H9 (cell line): ENCODE results near the gene NKIRAS1. TPM values are rescaled to one million over a fixed set of nuclear protein-coding genes. Genes with fewer than 3 reads are reported as not detected.

ENCODE experiments used
- DNase-seq: peaks from one replicate; pipeline ENCODE4 v3.0.0-alpha.2; 2017
- H2AFZ ChIP-seq: one replicate; pipeline ENCODE4 v1.6.1; 2013; ENCODE audit warnings: mild to moderate bottlenecking, low read length, control low read depth, moderate library complexity
- H2AK5ac ChIP-seq: 2 replicates; pipeline ENCODE4 v1.6.1; 2013; ENCODE audit warnings: low read length, control low read depth, mixed read lengths; ENCODE audit not compliant: insufficient read length
- H2BK120ac ChIP-seq: one replicate; pipeline ENCODE4 v1.6.1; 2013; ENCODE audit warnings: low read depth, mild to moderate bottlenecking, low read length, control low read depth, inconsistent platforms; ENCODE audit not compliant: poor library complexity, severe bottlenecking
- H2BK12ac ChIP-seq: 2 replicates; pipeline ENCODE4 v1.6.1; 2013; ENCODE audit warnings: low read length, control low read depth, mixed read lengths, low read depth; ENCODE audit not compliant: insufficient read length
- H2BK15ac ChIP-seq: 2 replicates; pipeline ENCODE4 v1.6.1; 2013; ENCODE audit warnings: low read depth, low read length, control low read depth
- H2BK20ac ChIP-seq: one replicate; pipeline ENCODE4 v1.6.1; 2013; ENCODE audit warnings: low read depth, mild to moderate bottlenecking, low read length, control low read depth, inconsistent platforms; ENCODE audit not compliant: poor library complexity, severe bottlenecking
- H2BK5ac ChIP-seq: 2 replicates; pipeline ENCODE4 v1.6.1; 2013; ENCODE audit warnings: low read length, control low read depth, mixed read lengths; ENCODE audit not compliant: insufficient read length
- H3K14ac ChIP-seq: 2 replicates; pipeline ENCODE4 v1.6.1; 2013; ENCODE audit warnings: low read length, control low read depth; ENCODE audit not compliant: insufficient read depth
- H3K18ac ChIP-seq: 2 replicates; pipeline ENCODE4 v1.6.1; 2013; ENCODE audit warnings: low read depth, mild to moderate bottlenecking, mixed read lengths, low read length, control low read depth; ENCODE audit not compliant: insufficient read length
- H3K23ac ChIP-seq: 2 replicates; pipeline ENCODE4 v1.6.1; 2013; ENCODE audit warnings: low read length, control low read depth, mixed read lengths, low read depth; ENCODE audit not compliant: insufficient read length
- H3K23me2 ChIP-seq: 2 replicates; pipeline ENCODE4 v1.6.1; 2013; ENCODE audit warnings: low read depth, mild to moderate bottlenecking, mixed read lengths, low read length, control low read depth; ENCODE audit not compliant: insufficient read length, poor library complexity, severe bottlenecking
- H3K27ac ChIP-seq: 2 replicates; pipeline ENCODE4 v1.5.1; 2013; ENCODE audit warnings: low read length, control low read depth, mixed read lengths, low read depth; ENCODE audit not compliant: insufficient read length
- H3K27me3 ChIP-seq: 2 replicates; pipeline ENCODE4 v1.6.1; 2013; ENCODE audit warnings: low read length, control low read depth, inconsistent platforms; ENCODE audit not compliant: insufficient read depth
- H3K4ac ChIP-seq: 2 replicates; pipeline ENCODE4 v1.6.1; 2013; ENCODE audit warnings: low read depth, mild to moderate bottlenecking, control low read depth, inconsistent platforms, low read length, moderate library complexity
- H3K4me1 ChIP-seq: 2 replicates; pipeline ENCODE4 v1.6.1; 2013; ENCODE audit warnings: low read length, control low read depth, inconsistent platforms; ENCODE audit not compliant: insufficient read depth
- H3K4me2 ChIP-seq: 2 replicates; pipeline ENCODE4 v1.6.1; 2013; ENCODE audit warnings: low read length, control low read depth, mixed read lengths; ENCODE audit not compliant: insufficient read length, insufficient read depth
- H3K56ac ChIP-seq: 2 replicates; pipeline ENCODE4 v1.6.1; 2013; ENCODE audit warnings: low read depth, mild to moderate bottlenecking, mixed read lengths, low read length, control low read depth; ENCODE audit not compliant: insufficient read length
- H3K79me1 ChIP-seq: 2 replicates; pipeline ENCODE4 v1.6.1; 2013; ENCODE audit warnings: low read depth, mild to moderate bottlenecking, moderate library complexity, low read length, control low read depth, inconsistent platforms; ENCODE audit not compliant: insufficient read depth, poor library complexity, severe bottlenecking
- H3K79me2 ChIP-seq: 2 replicates; pipeline ENCODE4 v1.6.1; 2013; ENCODE audit warnings: low read length, control low read depth, inconsistent platforms; ENCODE audit not compliant: insufficient read depth
- H3K9ac ChIP-seq: 2 replicates; pipeline ENCODE4 v1.6.1; 2013; ENCODE audit warnings: low read length, control low read depth, mixed read lengths; ENCODE audit not compliant: insufficient read length; ENCODE audit errors: extremely low read depth
- H3K9me3 ChIP-seq: one replicate; pipeline ENCODE4 v1.6.1; 2013; ENCODE audit warnings: low read depth, low read length, inconsistent platforms; ENCODE audit not compliant: control insufficient read depth
- H3T11ph ChIP-seq: one replicate; pipeline ENCODE4 v1.6.1; 2013; ENCODE audit warnings: mild to moderate bottlenecking, low read length, control low read depth, inconsistent platforms
- H4K20me1 ChIP-seq: one replicate; pipeline ENCODE4 v1.6.1; 2013; ENCODE audit not compliant: control insufficient read depth, insufficient read length, insufficient read depth
- H4K5ac ChIP-seq: 2 replicates; pipeline ENCODE4 v1.6.1; 2013; ENCODE audit warnings: low read depth, mild to moderate bottlenecking, mixed read lengths, low read length, control low read depth; ENCODE audit not compliant: insufficient read length
- H4K8ac ChIP-seq: replicated peaks from 2 replicates; pipeline ENCODE4 v1.6.1; 2013; ENCODE audit warnings: low read length, control low read depth, mixed read lengths, low read depth; ENCODE audit not compliant: insufficient read length
- H4K91ac ChIP-seq: 2 replicates; pipeline ENCODE4 v1.6.1; 2013; ENCODE audit warnings: low read depth, mild to moderate bottlenecking, moderate library complexity, mixed read lengths, low read length, control low read depth; ENCODE audit not compliant: insufficient read length
- H3K27ac Mint-ChIP-seq, 3 experiments: 2 replicates in 2 of 3; 3 replicates in 1 of 3; pipeline ENCODE4 v1.8.0; 2020 to 2021; ENCODE audit warnings: mixed read lengths in 3 of 3, mild to moderate bottlenecking in 1 of 3, moderate library complexity in 1 of 3
- H3K27me3 Mint-ChIP-seq: 2 replicates; pipeline ENCODE4 v1.8.0; 2021; ENCODE audit warnings: low read depth, mild to moderate bottlenecking, moderate library complexity, mixed read lengths
- H3K36me3 Mint-ChIP-seq, 3 experiments: 2 replicates in 2 of 3; 3 replicates in 1 of 3; pipeline ENCODE4 v1.8.0; 2020 to 2021; ENCODE audit warnings: low read depth in 3 of 3, mixed read lengths in 3 of 3; ENCODE audit not compliant: insufficient read depth in 1 of 3
- H3K4me1 Mint-ChIP-seq, 2 experiments: 2 replicates each; pipeline ENCODE4 v1.8.0; 2020; ENCODE audit warnings: mixed read lengths in 2 of 2
- H3K4me3 Mint-ChIP-seq, 2 experiments: 2 replicates in 1 of 2; 3 replicates in 1 of 2; pipeline ENCODE4 v1.8.0; 2020 to 2021; ENCODE audit warnings: mild to moderate bottlenecking in 2 of 2, mixed read lengths in 2 of 2, moderate library complexity in 1 of 2
- H3K9me3 Mint-ChIP-seq, 2 experiments: 2 replicates in 1 of 2; 3 replicates in 1 of 2; pipeline ENCODE4 v1.8.0; 2020; ENCODE audit warnings: mild to moderate bottlenecking in 2 of 2, mixed read lengths in 2 of 2, moderate library complexity in 1 of 2
- WGBS: extraction: QIAGEN DNeasy Blood & Tissue Kit; methylation state at CpG from one replicate; pipeline ENCODE4 v1.1.7; 2013; ENCODE audit warnings: missing lambda C conversion rate, low lambda C conversion rate, mixed read lengths; ENCODE audit not compliant: insufficient read length; ENCODE audit errors: extremely low coverage; 5-methylcytosine and 5-hydroxymethylcytosine counted together
- total RNA-seq: library from RNA; stranded (reverse); gene quantifications from 2 replicates; pipeline ENCODE4 v1.2.1, GENCODE V29; 2021
- TF ChIP-seq, protein P1 (sequence below): fragments of 200-600 bp; sonication (generic); conservative IDR thresholded peaks from 3 replicates; pipeline ENCODE4 v1.8.0; 2021; ENCODE audit warnings: antibody characterized with exemption, mild to moderate bottlenecking

Gene NKIRAS1
- total RNA-seq, 1 experiment from 2014 or later: 6.1 TPM

DNA sequence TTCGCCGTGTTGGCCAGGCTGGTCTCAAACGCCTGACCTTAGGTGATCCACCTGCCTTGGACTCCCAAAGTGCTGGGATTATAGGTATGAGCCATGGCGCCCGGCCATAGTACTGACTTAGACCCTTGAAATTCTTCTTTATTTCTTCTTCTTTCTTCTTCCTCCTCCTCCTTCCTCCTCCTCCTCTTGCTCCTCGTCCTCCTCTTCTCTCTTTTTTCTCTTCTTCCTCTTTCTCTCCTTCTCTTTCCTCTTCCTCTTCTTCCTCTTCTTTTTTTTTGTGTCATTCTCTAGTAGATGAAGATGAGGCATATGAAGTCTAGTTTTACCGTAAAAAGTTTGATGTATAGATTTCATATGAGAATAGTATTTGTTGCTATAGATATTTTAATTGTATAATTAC, 9.5 kb upstream of the NKIRAS1 start:
- Mint-ChIP-seq H3K4me1 (peaks cover 7 to 8% of the 10 kb centered on the region in 2 experiments), H3K27ac (no peak overlapping the region), H3K9me3 (no peaks in the 10 kb centered on the region), H3K4me3 (no peak overlapping the region), H3K36me3 (peaks cover 0 to 5% (median 2%) of the 10 kb centered on the region in 3 experiments; a peak in 3 of 7 replicates), H3K27me3 (no peaks in the 10 kb centered on the region)
- H2AK5ac ChIP-seq: no peak overlapping the region
- H3K4me2 ChIP-seq: no peak overlapping the region
- H3K18ac ChIP-seq: no peak overlapping the region
- TF ChIP-seq, protein P1, sequence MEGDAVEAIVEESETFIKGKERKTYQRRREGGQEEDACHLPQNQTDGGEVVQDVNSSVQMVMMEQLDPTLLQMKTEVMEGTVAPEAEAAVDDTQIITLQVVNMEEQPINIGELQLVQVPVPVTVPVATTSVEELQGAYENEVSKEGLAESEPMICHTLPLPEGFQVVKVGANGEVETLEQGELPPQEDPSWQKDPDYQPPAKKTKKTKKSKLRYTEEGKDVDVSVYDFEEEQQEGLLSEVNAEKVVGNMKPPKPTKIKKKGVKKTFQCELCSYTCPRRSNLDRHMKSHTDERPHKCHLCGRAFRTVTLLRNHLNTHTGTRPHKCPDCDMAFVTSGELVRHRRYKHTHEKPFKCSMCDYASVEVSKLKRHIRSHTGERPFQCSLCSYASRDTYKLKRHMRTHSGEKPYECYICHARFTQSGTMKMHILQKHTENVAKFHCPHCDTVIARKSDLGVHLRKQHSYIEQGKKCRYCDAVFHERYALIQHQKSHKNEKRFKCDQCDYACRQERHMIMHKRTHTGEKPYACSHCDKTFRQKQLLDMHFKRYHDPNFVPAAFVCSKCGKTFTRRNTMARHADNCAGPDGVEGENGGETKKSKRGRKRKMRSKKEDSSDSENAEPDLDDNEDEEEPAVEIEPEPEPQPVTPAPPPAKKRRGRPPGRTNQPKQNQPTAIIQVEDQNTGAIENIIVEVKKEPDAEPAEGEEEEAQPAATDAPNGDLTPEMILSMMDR: no peak
- no peak overlapping the region for H4K91ac ChIP-seq
- H3K23me2 ChIP-seq: no peaks in the 10 kb centered on the region
- no peak overlapping the region for H2BK20ac ChIP-seq
- H3K9me3 ChIP-seq: no peaks in the 10 kb centered on the region
- H4K5ac ChIP-seq: no peak overlapping the region
- H3T11ph ChIP-seq: no peak overlapping the region
- no peak overlapping the region for H3K9ac ChIP-seq
- H3K27ac ChIP-seq: no peak overlapping the region
- no peak for DNase-seq
- H4K8ac ChIP-seq: no peak overlapping the region
- no peaks in the 10 kb centered on the region for H3K79me1 ChIP-seq
- H4K20me1 ChIP-seq: no peaks in the 10 kb centered on the region
- H3K27me3 ChIP-seq: no peaks in the 10 kb centered on the region
- no CpG with 5 or more reads among the region's 7 CpGs for WGBS
- no peak overlapping the region for H3K14ac ChIP-seq
- H2BK15ac ChIP-seq: no peak overlapping the region
- no peak overlapping the region for H3K56ac ChIP-seq
- H3K4ac ChIP-seq: no peak overlapping the region
- no peak overlapping the region for H2BK5ac ChIP-seq
- H2BK120ac ChIP-seq: no peak overlapping the region
- no peaks in the 10 kb centered on the region; the same call in 1 of the 2 replicates for H3K4me1 ChIP-seq
- no peak overlapping the region for H2BK12ac ChIP-seq
- H3K79me2 ChIP-seq: no peaks in the 10 kb centered on the region
- no peak overlapping the region for H3K23ac ChIP-seq
- no peak overlapping the region for H2AFZ ChIP-seq
